Right lobe of liver (tissue), 4 donors: ENCODE results near the gene SLC9A8.

Experiments
- POLR2A ChIP-seq: fragments of 450-650 bp; IDR thresholded peaks from one replicate; pipeline ENCODE4 v1.6.1; 2017; ENCODE audit warnings: antibody characterized with exemption, mild to moderate bottlenecking
- TF ChIP-seq, protein P1 (sequence below), 4 donors: fragments of 200-600 bp in 3 of 4; fragments of 450-650 bp in 1 of 4; IDR thresholded peaks; one replicate each; pipeline versions ENCODE4 v1.5.1 to v1.8.0; 2016 to 2022; ENCODE audit warnings: antibody characterized with exemption in 4 of 4, mild to moderate bottlenecking in 2 of 4
- donor health status: DM: no; HTN: no; CAD: no.
- donor health status: DM: no; HTN: no; CAD: no.
- donor health status: DM: no; HTN: yes; CAD: no.

DNA sequence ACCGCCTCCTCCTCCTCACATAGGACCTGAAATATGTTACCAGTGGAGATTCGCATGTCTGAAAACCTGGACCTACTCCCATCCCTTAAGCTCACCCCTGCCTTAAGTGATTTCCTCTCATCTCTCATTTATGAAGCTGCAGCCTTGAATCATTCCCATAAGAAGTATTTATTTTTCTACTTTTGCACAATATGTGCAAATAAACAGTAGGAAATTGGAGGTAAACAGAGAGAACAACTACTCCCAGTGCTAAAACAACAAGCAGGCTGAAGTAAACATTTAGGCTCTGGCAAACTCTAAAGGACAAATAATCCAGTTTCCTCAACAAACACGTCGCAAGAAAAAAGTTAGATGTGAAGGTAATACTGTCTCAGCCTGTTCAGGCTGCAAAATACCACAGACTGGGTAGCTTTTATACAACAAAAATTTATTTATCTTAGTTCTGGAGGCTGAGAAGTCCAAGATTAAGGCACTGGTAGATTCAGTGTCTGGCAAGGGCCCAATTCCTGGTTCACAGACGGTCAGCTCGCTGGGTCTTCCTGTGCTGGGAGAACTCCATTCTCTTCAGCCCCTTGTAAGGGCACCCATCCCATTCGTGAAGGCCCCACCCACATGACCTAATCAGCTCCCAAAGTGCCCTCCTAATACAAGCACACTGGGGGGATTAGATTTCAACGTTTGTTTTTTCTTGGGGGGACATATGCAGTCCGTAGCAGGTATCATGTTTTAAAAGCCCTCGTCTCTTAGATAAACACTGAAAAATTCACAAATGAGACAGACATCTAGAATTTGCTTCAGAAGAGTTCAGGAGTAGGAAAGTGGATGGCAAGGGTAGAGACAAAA lies 87.1 kb downstream of the SLC9A8 start:
- TF ChIP-seq, protein P1, sequence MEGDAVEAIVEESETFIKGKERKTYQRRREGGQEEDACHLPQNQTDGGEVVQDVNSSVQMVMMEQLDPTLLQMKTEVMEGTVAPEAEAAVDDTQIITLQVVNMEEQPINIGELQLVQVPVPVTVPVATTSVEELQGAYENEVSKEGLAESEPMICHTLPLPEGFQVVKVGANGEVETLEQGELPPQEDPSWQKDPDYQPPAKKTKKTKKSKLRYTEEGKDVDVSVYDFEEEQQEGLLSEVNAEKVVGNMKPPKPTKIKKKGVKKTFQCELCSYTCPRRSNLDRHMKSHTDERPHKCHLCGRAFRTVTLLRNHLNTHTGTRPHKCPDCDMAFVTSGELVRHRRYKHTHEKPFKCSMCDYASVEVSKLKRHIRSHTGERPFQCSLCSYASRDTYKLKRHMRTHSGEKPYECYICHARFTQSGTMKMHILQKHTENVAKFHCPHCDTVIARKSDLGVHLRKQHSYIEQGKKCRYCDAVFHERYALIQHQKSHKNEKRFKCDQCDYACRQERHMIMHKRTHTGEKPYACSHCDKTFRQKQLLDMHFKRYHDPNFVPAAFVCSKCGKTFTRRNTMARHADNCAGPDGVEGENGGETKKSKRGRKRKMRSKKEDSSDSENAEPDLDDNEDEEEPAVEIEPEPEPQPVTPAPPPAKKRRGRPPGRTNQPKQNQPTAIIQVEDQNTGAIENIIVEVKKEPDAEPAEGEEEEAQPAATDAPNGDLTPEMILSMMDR (IDR thresholded peaks at IDR 0.05) = no peak
- TF ChIP-seq POLR2A = no peak
